Activated CD4-positive, CD25-positive, alpha-beta regulatory T cell (primary cell): ENCODE data around the gene SFN.
"Not testable (repeated sequence)": the region's sequence is repeated elsewhere in the genome, so short reads cannot be mapped to it uniquely, and the experiment has no call there.

Source experiments
- DNase-seq, 4 experiments: peaks; one replicate each; lab custom pipeline; 2025; lab: John Stamatoyannopoulos, UW

Gene SFN

DNA sequence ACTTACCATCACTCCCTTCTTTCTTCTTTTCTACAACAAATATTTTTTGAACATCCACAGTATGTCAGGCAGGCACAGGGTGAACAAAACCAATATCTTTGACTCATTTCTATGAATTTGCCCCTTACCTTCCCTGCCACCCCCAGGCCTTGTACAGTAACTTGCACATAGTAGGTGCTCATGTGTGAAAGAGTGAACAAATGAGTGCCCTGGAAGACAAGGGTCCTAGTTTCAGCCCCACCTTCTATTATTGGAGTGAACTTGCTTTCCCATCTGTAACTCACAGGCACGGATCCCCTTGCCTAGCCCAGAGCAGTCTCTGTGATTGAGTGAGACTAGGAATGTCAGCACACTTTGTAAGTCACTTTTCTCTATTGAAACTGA lies 23.6 kb upstream of the SFN start:
- DNase-seq, result no peak

DNA sequence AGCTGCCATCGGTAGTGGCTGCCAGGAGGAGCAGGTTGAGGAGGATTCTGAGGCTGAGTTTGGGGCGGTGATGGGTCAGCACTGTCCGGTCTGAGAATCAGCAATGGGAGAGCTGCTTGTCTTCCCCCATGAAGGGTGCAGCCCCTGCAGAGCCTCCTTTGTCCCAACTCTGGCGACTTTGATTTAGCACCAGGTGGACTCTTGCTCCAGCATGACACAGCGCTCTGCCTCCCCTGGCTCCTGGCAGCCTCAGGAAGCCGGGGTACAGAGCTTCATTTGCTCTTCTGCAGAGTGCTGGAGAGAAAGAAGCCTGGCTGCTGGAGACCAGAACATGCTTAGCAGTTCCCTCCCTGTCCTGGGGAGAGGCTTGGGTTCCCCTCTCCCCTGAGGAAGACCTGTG lies 23.2 kb upstream of the SFN start:
- DNase-seq, result no peak

DNA sequence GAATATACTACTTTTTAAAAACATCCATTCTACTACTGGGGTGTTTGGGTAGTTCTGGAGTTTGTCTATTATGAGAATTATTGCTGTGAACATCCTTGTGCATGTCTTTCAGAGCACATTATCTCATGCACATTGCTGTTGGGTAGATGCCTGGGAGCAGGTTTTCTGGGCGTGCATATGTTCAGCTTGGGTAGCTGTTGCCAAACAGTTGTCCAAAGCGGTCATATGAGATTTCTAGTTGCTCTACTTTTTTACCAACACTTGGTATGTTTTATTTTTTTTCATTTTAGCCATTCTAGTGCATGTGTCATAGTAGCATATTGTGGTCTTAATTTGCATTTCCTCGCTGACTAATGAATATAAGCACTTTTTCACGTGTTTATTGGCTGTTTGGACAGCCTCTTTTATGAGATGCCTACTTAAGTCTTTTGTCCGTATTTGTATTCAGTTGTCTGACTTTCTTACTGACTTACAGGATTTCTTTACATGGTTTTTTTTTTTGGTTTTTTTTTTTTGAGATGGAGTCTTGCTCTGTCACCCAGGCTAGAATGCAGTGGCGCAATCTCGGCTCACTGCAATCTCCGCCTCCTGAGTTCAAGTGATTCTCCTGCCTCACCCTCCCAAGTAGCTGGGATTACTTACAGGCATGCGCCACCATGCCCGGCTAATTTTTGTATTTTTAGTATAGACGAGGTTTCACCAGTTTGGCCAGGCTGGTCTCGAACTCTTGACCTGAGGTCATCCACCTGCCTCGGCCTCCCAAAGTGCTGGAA lies 18.3 kb upstream of the SFN start:
- DNase-seq, result no peak

DNA sequence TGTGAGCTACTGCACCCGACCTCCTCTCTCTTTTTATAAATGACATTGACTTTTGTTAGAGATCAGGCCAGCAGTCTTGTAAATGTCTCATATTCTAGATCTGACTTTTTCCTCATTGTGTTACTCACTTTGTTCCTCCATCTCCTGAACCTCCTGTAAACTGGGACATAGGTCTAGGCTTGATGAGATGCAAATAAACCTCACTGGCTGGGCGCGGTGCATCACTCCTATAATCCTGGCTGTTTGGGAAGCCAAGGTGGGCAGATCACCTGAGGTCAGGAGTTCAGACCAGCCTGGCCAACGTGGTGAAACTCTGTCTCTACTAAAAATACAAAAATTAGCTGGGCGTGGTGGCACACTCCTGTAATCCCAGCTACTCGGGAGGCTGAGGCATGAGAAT lies 15.1 kb upstream of the SFN start:
- not testable (repeated sequence) for DNase-seq

DNA sequence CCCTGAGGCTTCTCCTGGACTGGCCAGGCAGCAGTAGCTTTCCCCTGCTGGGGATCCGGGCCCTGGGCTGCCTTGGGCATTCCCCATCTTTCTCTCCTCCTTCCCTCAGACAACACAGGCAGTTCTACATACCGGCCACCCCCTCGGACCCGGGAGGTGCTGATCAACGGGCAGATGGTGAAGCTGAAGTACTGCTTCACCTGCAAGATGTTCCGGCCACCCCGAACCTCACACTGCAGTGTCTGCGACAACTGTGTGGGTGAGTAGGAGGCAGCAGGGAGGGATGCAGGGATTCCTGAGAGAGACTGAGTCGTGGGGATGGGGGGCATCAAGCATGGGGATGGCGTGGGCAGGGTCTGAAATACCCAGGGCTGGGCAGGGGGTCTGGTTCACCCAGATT lies 14.4 kb upstream of the SFN start:
- no peak for DNase-seq

DNA sequence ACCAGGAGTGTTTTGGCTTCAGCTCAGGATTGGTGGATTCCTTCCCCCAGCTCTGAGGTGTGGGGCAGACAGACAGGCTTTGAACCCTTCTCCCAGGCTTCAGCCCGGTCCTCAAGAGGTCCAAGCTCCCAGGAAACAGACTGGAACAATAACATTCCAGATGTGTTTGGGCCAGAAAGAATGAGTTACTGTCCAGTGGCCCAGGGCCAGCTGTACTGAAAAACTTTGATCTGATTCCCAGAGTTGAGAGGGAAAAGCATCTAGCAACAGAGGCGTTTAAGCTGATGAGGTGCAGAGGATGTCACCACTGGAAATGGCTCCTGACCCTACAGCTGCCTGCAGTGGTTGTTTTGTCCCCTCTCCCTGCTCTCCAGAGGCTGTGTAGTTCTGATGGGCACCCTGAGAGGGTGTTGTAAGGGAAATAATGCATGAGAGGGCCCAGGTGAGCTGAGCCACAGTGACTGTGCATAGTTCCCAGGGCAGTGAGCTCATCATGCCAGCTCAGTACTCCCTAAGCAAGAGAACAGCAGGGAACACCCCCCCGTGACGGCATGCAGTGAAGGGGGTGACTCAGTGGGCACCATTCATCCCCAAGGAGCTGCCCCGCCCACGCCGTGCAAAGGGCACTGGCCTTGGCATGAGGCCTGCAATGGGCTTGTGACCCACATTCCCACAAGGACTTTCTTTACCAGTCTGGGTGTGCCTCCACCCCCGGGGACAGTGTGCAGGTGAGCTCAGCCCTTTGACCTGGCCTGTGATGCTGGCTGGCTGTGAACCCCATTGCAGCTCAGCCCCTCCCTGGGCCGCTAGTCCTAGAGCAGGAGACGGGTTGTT lies 13.8 kb upstream of the SFN start:
- no peak for DNase-seq

DNA sequence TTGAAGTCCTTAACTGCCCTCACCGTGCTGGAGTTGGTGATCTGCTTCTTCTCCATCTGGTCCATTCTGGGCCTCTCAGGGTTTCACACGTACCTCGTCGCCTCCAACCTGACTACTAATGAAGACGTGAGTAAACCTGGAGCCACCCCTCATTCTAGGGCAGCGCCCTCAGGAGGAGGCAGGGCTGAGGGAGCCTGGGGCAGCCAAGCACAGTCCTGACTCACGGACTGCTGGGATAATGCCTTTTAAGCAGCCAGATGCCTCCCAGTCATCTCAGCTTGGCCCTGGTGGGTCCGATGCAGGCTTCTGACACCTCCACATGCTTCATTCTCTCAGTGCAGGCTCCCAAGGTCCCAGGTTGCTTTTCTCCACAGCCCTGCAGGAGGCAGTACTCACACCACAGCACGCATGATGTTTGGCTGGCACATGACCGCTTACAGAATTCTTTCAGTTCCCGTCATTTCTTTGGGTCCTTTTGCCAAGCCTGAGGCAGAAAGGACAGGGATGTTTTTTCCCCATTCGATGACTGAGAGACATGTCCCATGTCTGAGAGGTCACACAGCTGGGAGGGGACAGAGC lies 11.8 kb upstream of the SFN start:
- DNase-seq, result no peak

DNA sequence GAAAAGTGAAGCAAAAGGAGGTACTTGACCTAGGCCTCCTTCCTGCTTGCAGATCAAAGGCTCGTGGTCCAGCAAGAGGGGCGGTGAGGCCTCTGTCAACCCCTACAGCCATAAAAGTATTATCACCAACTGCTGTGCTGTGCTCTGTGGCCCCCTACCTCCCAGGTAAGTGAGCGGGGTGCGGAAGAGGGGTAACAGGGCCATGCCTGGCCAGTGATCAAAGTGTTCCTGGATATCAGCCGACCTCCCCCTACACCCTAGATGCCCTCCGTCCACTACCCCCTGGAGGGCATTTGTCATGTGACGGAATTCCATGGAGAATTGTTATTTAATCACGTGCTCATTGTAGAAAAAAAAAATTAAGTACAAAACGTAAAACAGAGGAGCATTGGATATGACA lies 10.2 kb upstream of the SFN start:
- no peak for DNase-seq

DNA sequence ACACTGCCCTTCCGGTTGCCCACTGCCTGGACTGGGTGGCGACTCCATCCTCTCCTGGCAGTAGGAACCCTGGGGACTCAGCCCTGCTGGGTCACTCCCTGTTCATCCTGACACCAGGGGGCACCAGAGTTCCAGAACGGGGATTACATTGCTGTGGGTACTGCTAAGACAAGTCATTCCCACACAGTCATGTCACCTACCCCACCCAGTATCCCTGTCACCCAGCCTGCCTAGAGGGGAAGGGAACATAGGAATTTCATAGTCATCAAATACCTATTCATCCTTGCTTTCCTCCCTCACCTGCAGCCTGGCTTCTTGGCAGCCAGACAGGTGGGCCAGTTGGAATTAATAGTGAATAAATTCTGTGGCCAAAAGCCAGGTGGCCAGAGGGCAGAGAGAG lies 9.8 kb upstream of the SFN start:
- DNase-seq, result peak; percentile 58 to 69 (median 63)

DNA sequence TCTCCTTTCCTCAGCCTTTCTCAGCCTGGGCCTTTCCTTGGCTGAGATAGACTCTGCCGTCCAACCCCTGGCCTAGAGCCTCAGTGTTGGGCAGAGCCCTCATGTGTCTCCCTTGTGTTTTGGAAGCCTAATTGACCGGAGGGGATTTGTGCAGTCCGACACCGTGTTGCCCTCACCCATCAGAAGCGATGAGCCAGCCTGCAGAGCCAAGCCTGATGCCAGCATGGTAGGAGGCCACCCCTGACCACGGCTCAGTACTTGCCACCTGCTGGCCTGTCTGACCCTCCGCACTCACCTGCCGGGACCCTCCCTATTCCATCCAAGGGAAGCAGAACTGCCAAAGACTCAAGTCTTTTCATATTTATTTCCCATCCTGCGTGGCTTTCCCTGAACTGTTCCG lies 9.3 kb upstream of the SFN start:
- no peak for DNase-seq

DNA sequence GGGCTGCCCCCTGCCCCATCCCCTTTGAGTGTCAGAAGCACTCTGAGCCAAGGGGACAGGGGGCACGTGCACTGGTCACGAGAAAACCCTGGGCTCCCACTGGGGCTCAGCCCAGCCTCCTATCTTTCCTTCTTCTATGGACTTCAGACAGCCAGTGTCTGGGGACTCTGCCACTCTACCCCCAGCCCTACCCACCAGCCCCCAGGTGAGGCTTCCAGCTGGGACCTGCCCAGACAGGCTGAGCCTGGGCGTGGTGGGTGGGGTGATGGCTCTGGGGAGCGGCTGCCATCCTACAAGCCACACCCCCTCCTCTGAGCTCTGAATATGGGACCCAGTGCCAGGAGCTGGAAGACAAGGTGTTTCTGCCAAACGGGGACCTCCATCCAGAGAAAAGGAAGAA lies 8.0 kb upstream of the SFN start:
- no peak for DNase-seq

DNA sequence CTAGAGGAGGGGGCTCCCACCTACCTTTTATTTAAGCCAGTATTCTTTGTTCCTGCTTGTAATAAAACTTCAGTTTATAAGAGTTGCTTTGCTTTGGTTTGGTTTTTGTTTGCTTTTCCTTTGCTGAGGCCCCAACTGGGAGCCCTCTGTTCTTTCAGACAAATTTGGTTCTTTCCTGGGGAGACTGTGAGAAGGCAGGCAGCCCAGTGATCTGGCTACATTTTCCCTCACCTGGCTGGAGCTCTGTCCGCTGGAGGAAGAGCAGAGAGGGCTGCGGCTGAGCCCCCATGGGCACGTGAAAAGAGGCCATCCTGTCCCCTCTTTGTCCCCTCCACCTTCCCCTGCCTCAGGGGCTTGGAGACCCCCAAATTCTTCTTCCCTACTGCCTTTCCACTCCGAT lies 7.3 kb upstream of the SFN start:
- DNase-seq, result no peak

DNA sequence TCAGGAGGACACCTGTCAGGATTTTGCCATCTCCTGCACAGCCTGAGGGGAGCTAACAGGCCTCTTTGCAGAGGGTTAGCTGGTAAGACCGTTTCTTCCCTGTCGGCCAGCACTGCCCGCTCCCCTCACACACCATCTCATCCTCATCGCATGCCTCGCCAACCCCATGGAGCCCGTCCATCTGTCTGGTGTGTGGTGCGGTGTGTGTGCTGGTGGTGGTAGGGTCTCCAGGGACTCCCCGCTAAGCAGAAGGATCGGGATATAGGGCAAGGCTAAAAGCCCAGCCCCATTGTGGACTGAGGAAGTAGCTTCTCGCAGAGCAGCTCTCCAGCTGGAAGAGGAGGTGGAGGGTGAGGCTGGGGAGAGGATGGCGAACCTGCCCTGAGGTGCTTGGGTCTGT lies 6.8 kb upstream of the SFN start:
- no peak for DNase-seq

DNA sequence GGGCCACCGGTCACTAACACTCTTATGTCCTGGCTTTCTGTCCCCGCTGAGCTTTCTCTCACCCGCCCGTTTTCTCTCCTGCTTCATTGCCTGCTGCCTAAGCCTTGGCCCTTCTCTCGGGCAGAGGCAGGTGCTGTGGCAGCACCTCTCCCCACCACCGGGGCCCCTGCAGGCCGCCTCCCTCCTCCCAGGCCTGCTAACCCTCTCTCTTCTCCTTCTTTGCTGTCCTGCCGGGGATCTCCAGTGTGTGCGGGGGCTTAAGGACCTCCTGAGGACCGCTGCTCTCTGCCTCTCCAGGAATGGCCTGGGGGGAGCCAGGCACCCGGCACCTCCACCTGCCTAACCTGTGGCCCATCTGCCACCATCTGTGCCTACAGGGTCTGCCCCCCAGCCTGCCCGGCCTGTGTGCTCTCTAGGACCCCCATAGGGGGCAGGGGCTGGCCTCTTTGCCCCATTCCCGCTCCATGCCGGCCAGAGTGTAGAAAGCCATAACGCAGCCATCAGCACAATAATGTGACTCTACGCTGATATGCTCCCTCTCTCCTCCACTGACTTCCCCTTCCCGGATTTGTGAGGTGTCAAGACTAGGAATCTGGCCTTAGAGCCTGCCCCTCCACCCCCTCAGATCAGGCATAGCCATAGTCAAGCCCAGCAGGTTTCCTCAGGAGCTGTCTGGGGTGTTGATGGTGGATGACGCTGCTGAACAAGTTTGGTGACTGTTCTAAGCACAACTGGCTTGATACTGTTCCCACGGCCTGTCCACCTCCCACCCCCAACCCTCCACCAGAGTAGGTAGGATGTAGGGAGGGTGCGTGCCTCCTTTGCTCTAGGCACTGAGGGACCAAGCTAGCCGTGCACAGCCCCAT lies 6.1 kb upstream of the SFN start:
- no peak for DNase-seq

DNA sequence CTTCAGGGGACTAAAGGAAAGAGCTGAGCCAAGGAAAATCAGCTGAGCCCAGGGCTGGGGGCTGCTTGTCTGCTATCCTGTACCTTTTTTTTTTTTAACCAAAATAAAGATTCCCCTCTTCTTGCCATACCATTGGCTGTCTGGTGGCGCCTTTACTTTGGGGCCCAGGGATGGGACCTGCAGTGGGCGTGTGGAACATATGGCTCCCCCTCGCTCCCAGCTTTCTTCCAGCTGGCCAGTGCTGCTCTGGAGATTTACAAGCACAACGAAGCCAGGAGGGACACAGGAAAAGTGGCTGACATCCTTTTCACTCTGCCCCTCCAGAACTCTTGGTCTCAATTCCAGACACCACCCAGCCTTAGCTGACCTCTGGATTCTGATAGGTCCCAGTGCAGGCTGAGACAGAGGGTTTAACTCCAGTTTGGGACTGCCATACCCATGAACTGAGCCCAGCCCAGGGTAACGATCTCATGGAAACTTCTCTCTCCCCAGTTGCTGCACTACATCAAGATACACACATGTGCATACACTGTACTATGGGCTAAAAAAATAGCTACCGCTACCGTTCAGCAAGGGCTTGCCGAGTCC lies 5.4 kb upstream of the SFN start:
- no peak for DNase-seq

DNA sequence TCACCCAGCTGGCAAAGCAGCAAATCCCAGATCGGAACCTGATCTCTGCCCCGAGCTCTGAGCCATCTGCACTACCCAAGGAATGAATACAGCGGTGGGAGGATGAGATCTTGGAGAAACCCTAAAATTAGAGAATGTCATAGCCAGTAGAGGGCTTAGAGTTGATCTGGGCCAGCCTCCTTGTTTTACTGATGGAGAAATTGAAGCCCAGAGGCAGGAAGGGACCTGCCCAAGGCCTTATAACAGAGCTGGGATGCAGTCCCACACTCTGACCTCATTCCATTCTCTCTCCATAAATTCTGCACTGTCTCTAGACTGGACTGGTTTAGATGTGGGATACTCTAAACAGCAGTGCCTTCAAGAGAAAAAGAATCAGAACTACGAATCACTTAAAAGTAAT lies 4.8 kb upstream of the SFN start:
- no peak for DNase-seq

DNA sequence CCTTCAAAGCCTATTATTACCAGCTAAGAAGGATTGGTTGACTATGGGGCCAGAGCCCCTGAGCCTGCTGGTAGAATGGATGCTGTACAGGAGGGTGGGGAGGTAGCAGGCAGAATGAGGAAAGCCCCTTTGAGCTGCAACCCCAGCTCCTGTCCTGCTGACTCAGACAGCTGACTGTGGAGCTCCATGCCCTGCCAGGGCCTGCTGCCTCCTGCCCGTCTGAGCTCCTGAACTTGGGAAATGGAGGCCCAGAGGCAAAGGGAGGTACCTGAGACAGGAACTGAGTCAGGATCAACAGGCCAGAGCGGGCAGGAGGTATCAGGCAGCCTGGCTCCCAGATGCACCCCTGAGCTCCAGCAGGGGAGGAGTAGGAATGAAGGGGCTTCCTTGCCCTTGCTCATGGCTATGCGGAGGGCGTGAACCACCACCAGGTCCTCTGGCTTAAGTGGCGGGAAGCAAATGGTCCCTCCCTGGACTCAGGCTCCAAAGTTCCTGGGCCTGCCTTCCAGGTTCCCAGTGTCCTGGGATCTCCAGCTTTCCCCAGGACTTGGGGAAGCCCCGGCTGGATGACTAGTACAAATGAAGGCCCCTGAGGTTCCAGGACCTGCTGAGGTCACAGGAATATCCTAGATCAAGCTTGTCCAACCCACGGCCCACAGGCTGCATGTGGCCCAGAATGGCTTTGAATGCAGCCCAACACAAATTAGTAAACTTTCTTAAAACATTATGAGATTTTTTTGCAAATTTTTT lies 3.9 kb upstream of the SFN start:
- no peak for DNase-seq

DNA sequence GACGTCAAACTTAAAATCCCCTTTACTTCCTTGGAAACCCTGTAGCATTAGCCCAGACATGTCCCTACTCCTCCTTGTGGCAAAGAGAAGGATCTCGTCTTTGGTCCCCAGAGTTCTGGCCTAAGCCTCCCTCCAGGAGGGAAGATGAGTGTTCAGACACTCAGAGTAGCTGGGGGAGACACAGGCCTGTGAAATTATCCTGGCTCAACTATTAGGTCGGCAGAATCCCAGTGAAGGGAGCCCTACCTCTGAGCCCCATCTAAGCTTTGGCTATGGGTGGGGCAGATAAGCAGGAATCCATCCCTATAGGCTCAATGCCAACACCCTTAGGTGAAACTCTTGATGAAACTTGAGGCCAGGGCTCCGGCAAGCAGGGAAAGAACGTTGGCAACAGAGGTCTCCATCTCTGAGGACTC lies 1.7 kb upstream of the SFN start:
- no peak for DNase-seq

DNA sequence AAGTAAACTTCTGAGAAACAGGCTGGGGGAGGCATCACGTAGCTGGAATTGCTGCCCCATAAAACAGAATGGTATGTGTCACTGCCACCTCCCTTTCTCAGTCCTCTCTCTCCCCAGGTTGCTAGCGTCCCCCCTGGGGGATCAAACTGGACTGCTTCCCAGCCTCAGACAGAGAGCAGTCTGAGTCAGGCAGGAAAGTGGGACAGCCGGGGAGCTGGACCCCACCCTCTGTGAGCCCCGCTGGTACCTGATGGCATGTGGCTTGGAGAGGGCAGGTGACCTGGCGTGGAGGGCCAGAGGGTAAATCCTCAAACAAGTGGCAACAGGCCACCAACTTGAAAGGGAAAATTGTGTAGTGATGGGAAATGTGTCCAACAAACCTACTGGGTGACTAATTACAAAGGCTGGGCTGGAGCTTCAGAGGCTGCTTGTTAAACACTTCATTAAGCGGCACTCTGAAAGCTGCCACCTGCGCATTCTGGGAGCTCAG lies 1.0 kb upstream of the SFN start:
- DNase-seq, result no peak

DNA sequence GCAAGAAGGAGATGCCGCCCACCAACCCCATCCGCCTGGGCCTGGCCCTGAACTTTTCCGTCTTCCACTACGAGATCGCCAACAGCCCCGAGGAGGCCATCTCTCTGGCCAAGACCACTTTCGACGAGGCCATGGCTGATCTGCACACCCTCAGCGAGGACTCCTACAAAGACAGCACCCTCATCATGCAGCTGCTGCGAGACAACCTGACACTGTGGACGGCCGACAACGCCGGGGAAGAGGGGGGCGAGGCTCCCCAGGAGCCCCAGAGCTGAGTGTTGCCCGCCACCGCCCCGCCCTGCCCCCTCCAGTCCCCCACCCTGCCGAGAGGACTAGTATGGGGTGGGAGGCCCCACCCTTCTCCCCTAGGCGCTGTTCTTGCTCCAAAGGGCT lies 732 bp downstream of the SFN start:
- DNase-seq, result no peak
